Activated T-helper 17 cell treated with anti-CD3 and anti-CD28 coated beads, Interleukin-2, amount 50 U/mL, for 72 hours (primary cell): ENCODE measurements around the gene C17orf50. TPM values are rescaled to one million over a fixed set of nuclear protein-coding genes. Genes with fewer than 3 reads are reported as not detected.

Experiments
- ATAC-seq: fragments of 150-1000 bp; cut with Tn5 transposase; replicated peaks from 2 replicates; pipeline ENCODE4 v1.10.0; 2021; ENCODE audit warnings: mild to moderate bottlenecking, moderate library complexity
- H3K27ac Mint-ChIP-seq: one replicate; pipeline ENCODE4 v1.8.0; 2022; ENCODE audit warnings: mixed read lengths
- H3K27me3 Mint-ChIP-seq: one replicate; pipeline ENCODE4 v1.8.0; 2022; ENCODE audit warnings: mixed read lengths
- H3K36me3 Mint-ChIP-seq: one replicate; pipeline ENCODE4 v1.8.0; 2022; ENCODE audit warnings: low read depth, mild to moderate bottlenecking, mixed read lengths
- H3K4me1 Mint-ChIP-seq: one replicate; pipeline ENCODE4 v1.8.0; 2022; ENCODE audit warnings: mixed read lengths
- H3K4me3 Mint-ChIP-seq: one replicate; pipeline ENCODE4 v1.8.0; 2022; ENCODE audit warnings: mild to moderate bottlenecking, mixed read lengths
- H3K9me3 Mint-ChIP-seq: one replicate; pipeline ENCODE4 v1.8.0; 2022; ENCODE audit warnings: mixed read lengths
- total RNA-seq, 2 donors: library from RNA; stranded (reverse); gene quantifications; one replicate each; pipeline ENCODE4 v1.2.3, GENCODE V29; 2022

The C17orf50 gene
- total RNA-seq, 2 donors from 2014 or later: not detected

GRCh38 chr17:35797918-35798317 lies 37.2 kb downstream of the C17orf50 start:
- no peaks in the 10 kb centered on the region for H3K9me3 Mint-ChIP-seq
- H3K4me3 Mint-ChIP-seq: no peak overlapping the region
- no peaks in the 10 kb centered on the region for H3K36me3 Mint-ChIP-seq
- peaks cover 17% of the 10 kb centered on the region for H3K27me3 Mint-ChIP-seq
- H3K4me1 Mint-ChIP-seq: no peaks in the 10 kb centered on the region
- no peak overlapping the region for H3K27ac Mint-ChIP-seq
- ATAC-seq: no peak

GRCh38 chr17:35799942-35800341 lies 39.3 kb downstream of the C17orf50 start:
- no peak overlapping the region for H3K27ac Mint-ChIP-seq
- H3K4me3 Mint-ChIP-seq: no peak overlapping the region
- H3K27me3 Mint-ChIP-seq: peaks cover 11% of the 10 kb centered on the region
- no peaks in the 10 kb centered on the region for H3K9me3 Mint-ChIP-seq
- H3K36me3 Mint-ChIP-seq: no peaks in the 10 kb centered on the region
- no peak for ATAC-seq
- H3K4me1 Mint-ChIP-seq: peaks cover 8% of the 10 kb centered on the region

GRCh38 chr17:35801583-35802224 lies 41.0 kb downstream of the C17orf50 start:
- Mint-ChIP-seq H3K36me3 (no peaks in the 10 kb centered on the region), H3K4me1 (peaks cover 10% of the 10 kb centered on the region), H3K27me3 (peaks cover 3% of the 10 kb centered on the region), H3K9me3 (no peaks in the 10 kb centered on the region), H3K27ac (no peak overlapping the region), H3K4me3 (no peak overlapping the region)
- ATAC-seq: no peak

- peak; percentile 31 for ATAC-seq
- H3K9me3 Mint-ChIP-seq: no peaks in the 10 kb centered on the region
- peaks cover 6% of the 10 kb centered on the region for H3K36me3 Mint-ChIP-seq
- peaks cover 22% of the 10 kb centered on the region for H3K4me1 Mint-ChIP-seq
- peaks cover 3% of the 10 kb centered on the region for H3K27me3 Mint-ChIP-seq
- H3K4me3 Mint-ChIP-seq: no peak overlapping the region
- no peak overlapping the region for H3K27ac Mint-ChIP-seq
Measured at GRCh38 chr17:35804658-35805192, 44.0 kb downstream of the C17orf50 start.

GRCh38 chr17:35807371-35808144 lies 46.9 kb downstream of the C17orf50 start:
- peak overlapping the region; percentile 86 for H3K4me3 Mint-ChIP-seq

GRCh38 chr17:35808240-35808961 lies 47.7 kb downstream of the C17orf50 start:
- no peaks in the 10 kb centered on the region for H3K9me3 Mint-ChIP-seq
- peaks cover 24% of the 10 kb centered on the region for H3K4me1 Mint-ChIP-seq
- peak overlapping the region; percentile 91 for H3K27ac Mint-ChIP-seq
- peak overlapping the region; percentile 86 for H3K4me3 Mint-ChIP-seq
- peaks cover 40% of the 10 kb centered on the region for H3K36me3 Mint-ChIP-seq
- no peak for ATAC-seq
- H3K27me3 Mint-ChIP-seq: no peaks in the 10 kb centered on the region

More at GRCh38 chr17:35807371-35808144, 46.9 kb downstream of the C17orf50 start:
- Mint-ChIP-seq H3K9me3 (no peaks in the 10 kb centered on the region), H3K36me3 (peaks cover 33% of the 10 kb centered on the region), H3K27me3 (no peaks in the 10 kb centered on the region), H3K4me1 (peaks cover 22% of the 10 kb centered on the region), H3K27ac (peak overlapping the region; percentile 91)
- no peak for ATAC-seq

- peak; percentile 94 for ATAC-seq
- peaks cover 48% of the 10 kb centered on the region for H3K36me3 Mint-ChIP-seq
- peak within 1 kb of the TSS; percentile 91 for H3K27ac Mint-ChIP-seq
- H3K9me3 Mint-ChIP-seq: no peaks in the 10 kb centered on the region
- peak within 1 kb of the TSS; percentile 86 for H3K4me3 Mint-ChIP-seq
- H3K27me3 Mint-ChIP-seq: no peaks in the 10 kb centered on the region
- H3K4me1 Mint-ChIP-seq: peaks cover 28% of the 10 kb centered on the region
Measured at GRCh38 chr17:35808962-35809854, 48.5 kb downstream of the C17orf50 start, which contains the start of gene TAF15. TSS of gene TAF15 (plus strand) at chr17:35809484. CDS start at chr17:35809570, 86 bp downstream.

- peak; percentile 20 for ATAC-seq
- Mint-ChIP-seq H3K4me3 (peak overlapping the region; percentile 86), H3K36me3 (peaks cover 56% of the 10 kb centered on the region), H3K4me1 (peaks cover 23% of the 10 kb centered on the region), H3K27ac (peak overlapping the region; percentile 91), H3K27me3 (no peaks in the 10 kb centered on the region), H3K9me3 (no peaks in the 10 kb centered on the region)
Measured at GRCh38 chr17:35809855-35810461, 49.3 kb downstream of the C17orf50 start.

- peak overlapping the region; percentile 86 for H3K4me3 Mint-ChIP-seq
- H3K9me3 Mint-ChIP-seq: no peaks in the 10 kb centered on the region
- peaks cover 74% of the 10 kb centered on the region for H3K36me3 Mint-ChIP-seq
- H3K27ac Mint-ChIP-seq: no peak overlapping the region
- ATAC-seq: no peak
- peaks cover 28% of the 10 kb centered on the region for H3K4me1 Mint-ChIP-seq
- no peaks in the 10 kb centered on the region for H3K27me3 Mint-ChIP-seq
Measured at GRCh38 chr17:35811759-35812158, 51.1 kb downstream of the C17orf50 start.

GRCh38 chr17:35812456-35812855 lies 51.8 kb downstream of the C17orf50 start:
- peaks cover 81% of the 10 kb centered on the region for H3K36me3 Mint-ChIP-seq
- ATAC-seq: no peak
- H3K9me3 Mint-ChIP-seq: no peaks in the 10 kb centered on the region
- H3K4me1 Mint-ChIP-seq: peaks cover 28% of the 10 kb centered on the region
- H3K4me3 Mint-ChIP-seq: no peak overlapping the region
- no peak overlapping the region for H3K27ac Mint-ChIP-seq
- no peaks in the 10 kb centered on the region for H3K27me3 Mint-ChIP-seq

Other genes with a start within 250 kb of the C17orf50 start
- gene SLFN12L, start 223.2 kb upstream of the C17orf50 start, total RNA-seq: 10 to 100 TPM; 56.1 to 72.2 TPM
- gene SLFN14, start 200.1 kb upstream of the C17orf50 start, total RNA-seq: under 1 TPM in 1 of 2 donors, not detected in 1; 0.08 TPM
- 1 to 10 TPM; 1.9 to 2.6 TPM for gene PEX12, start 182.3 kb upstream of the C17orf50 start, total RNA-seq
- 100 to 1,000 TPM; 189 to 213 TPM for gene AP2B1, start 173.6 kb upstream of the C17orf50 start, total RNA-seq
- gene RASL10B, start 29.2 kb upstream of the C17orf50 start, total RNA-seq: under 1 TPM; 0.16 to 0.63 TPM
- not detected for gene GAS2L2, start 7.6 kb upstream of the C17orf50 start, total RNA-seq
- not detected for gene MMP28, start 34.8 kb downstream of the C17orf50 start, total RNA-seq
- 100 to 1,000 TPM; 240 to 282 TPM for gene TAF15, start 48.6 kb downstream of the C17orf50 start, total RNA-seq
- gene HEATR9, start 108.0 kb downstream of the C17orf50 start, total RNA-seq: under 1 TPM in 1 of 2 donors, not detected in 1; 0.24 TPM
- gene CCL5, start 119.5 kb downstream of the C17orf50 start, total RNA-seq: 10 to 100 TPM; 17.2 to 22.5 TPM
- gene RDM1, start 169.9 kb downstream of the C17orf50 start, total RNA-seq: 1 to 10 TPM; 2.0 to 4.3 TPM
- not detected for gene LYZL6, start 182.8 kb downstream of the C17orf50 start, total RNA-seq
- gene CCL16, start 220.6 kb downstream of the C17orf50 start, total RNA-seq: not detected
- not detected for gene CCL14, start 225.8 kb downstream of the C17orf50 start, total RNA-seq
- not detected for gene CCL15, start 240.7 kb downstream of the C17orf50 start, total RNA-seq